ENCODE data around the gene PCDHB1. TPM values are rescaled to one million over a fixed set of nuclear protein-coding genes. Genes with fewer than 3 reads are reported as not detected.

PCDHB1 gene
- total and polyA plus RNA-seq, 2 of the 8 experiments (the other 6 are each of a cell fraction or from before 2014, with no cell fraction given) = 0.03 to 0.04 TPM

- Histone ChIP-seq H4K5ac (ENCODE audit: insufficient read length, low read depth, low read length) (no peak overlapping the region), H4K20me1 (replicated peaks in 1 of 2; ENCODE audit: control insufficient read depth in 1 of 2, insufficient read depth in 2 of 2, low read length in 2 of 2) (no peaks in the 10 kb centered on the region), H2BK5ac (ENCODE audit: low read depth, low read length) (no peak overlapping the region), H3K4me2 (ENCODE audit: insufficient read depth in 1 of 2, low read depth in 2 of 2, low read length in 2 of 2) (no peak overlapping the region), H3K23ac (ENCODE audit: insufficient read length) (no peak overlapping the region), H2AFZ (ENCODE audit: low read length) (no peak overlapping the region), H4K8ac (ENCODE audit: extremely low read depth, insufficient read depth, low read length) (no peak overlapping the region), H3K27ac (ENCODE audit: low read depth, low read length) (no peak overlapping the region), H3K4ac (replicated peaks; ENCODE audit: insufficient read length, low read depth, low read length) (no peak overlapping the region), H2BK20ac (ENCODE audit: low read length) (no peak overlapping the region), H3K4me1 (replicated peaks in 1 of 4; ENCODE audit: control insufficient read depth in 3 of 4, insufficient read depth in 4 of 4, low read length in 3 of 4) (no peaks in the 10 kb centered on the region), H2AK5ac (ENCODE audit: low read depth, low read length) (no peak overlapping the region), H3K36me3 (ENCODE audit: control insufficient read depth in 2 of 4, insufficient read depth in 4 of 4, low read length in 3 of 4) (no peaks in the 10 kb centered on the region), H3K9me3 (ENCODE audit: insufficient read depth in 2 of 2, low read depth in 1 of 2, low read length in 1 of 2) (no peaks in the 10 kb centered on the region), H3K56ac (replicated peaks; ENCODE audit: insufficient read length, low read depth, low read length) (no peak overlapping the region), H2BK120ac (replicated peaks; ENCODE audit: low read depth, low read length) (no peak overlapping the region), H3K18ac (ENCODE audit: extremely low read depth, low read length) (no peak overlapping the region), H2BK12ac (ENCODE audit: low read depth, low read length) (no peak overlapping the region), H3K79me2 (ENCODE audit: control insufficient read depth in 1 of 2, insufficient read depth in 2 of 2, low read length in 2 of 2) (no peaks in the 10 kb centered on the region), H3K9ac (replicated peaks in 1 of 4; ENCODE audit: extremely low read depth in 1 of 4, low read depth in 3 of 4, low read length in 3 of 4) (no peak overlapping the region), H3K4me3 (ENCODE audit: extremely low read depth in 1 of 4, insufficient read depth in 2 of 4, low read depth in 3 of 4, low read length in 4 of 4) (no peak overlapping the region), H3K14ac (ENCODE audit: insufficient read length) (no peak overlapping the region), H4K91ac (replicated peaks; ENCODE audit: insufficient read length, low read length) (no peak overlapping the region), H3K27me3 (replicated peaks in 1 of 4; ENCODE audit: control insufficient read depth in 3 of 4, extremely low read depth in 1 of 4, insufficient read depth in 3 of 4, low read length in 3 of 4) (no peaks in the 10 kb centered on the region; a peak in 1 of 7 replicates), H3K23me2 (ENCODE audit: low read depth, low read length) (no peaks in the 10 kb centered on the region), H2BK15ac (ENCODE audit: low read length) (no peak overlapping the region), H3K79me1 (ENCODE audit: low read depth, low read length) (no peaks in the 10 kb centered on the region)
- DNase-seq (ENCODE audit: low read depth in 1 of 2, low spot score in 2 of 2) (no peak), FAIRE-seq (no peak)
- no peak for TF ChIP-seq TBP (IDR thresholded peaks at IDR 0.05; ENCODE audit: low read depth, low read length)
- TF ChIP-seq CBX8 (IDR thresholded peaks at IDR 0.05; ENCODE audit: borderline replicate concordance, low read depth, low read length) = no peak
- TF ChIP-seq SP1 (IDR thresholded peaks at IDR 0.05; ENCODE audit: low read depth, low read length) = no peak
- TF ChIP-seq RBBP5 (IDR thresholded peaks at IDR 0.05; ENCODE audit: borderline replicate concordance, low read depth, low read length) = no peak
- TF ChIP-seq EGR1 (IDR thresholded peaks at IDR 0.05; ENCODE audit: borderline replicate concordance, low read depth, low read length) = no peak
- TF ChIP-seq FOSL1 (IDR thresholded peaks at IDR 0.05; ENCODE audit: insufficient read depth, low read depth, low read length) = no peak
- TF ChIP-seq JUND (IDR thresholded peaks at IDR 0.05; ENCODE audit: low read length) = no peak
- TF ChIP-seq, protein P1, sequence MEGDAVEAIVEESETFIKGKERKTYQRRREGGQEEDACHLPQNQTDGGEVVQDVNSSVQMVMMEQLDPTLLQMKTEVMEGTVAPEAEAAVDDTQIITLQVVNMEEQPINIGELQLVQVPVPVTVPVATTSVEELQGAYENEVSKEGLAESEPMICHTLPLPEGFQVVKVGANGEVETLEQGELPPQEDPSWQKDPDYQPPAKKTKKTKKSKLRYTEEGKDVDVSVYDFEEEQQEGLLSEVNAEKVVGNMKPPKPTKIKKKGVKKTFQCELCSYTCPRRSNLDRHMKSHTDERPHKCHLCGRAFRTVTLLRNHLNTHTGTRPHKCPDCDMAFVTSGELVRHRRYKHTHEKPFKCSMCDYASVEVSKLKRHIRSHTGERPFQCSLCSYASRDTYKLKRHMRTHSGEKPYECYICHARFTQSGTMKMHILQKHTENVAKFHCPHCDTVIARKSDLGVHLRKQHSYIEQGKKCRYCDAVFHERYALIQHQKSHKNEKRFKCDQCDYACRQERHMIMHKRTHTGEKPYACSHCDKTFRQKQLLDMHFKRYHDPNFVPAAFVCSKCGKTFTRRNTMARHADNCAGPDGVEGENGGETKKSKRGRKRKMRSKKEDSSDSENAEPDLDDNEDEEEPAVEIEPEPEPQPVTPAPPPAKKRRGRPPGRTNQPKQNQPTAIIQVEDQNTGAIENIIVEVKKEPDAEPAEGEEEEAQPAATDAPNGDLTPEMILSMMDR (IDR thresholded peaks at IDR 0.05; ENCODE audit: control extremely low read depth in 1 of 3, insufficient read depth in 1 of 3, low read depth in 1 of 3, low read length in 3 of 3) = no peak
- TF ChIP-seq GABPA (IDR thresholded peaks at IDR 0.05; ENCODE audit: borderline replicate concordance, insufficient read depth, low read length) = no peak
- no peak for TF ChIP-seq CBX5 (IDR thresholded peaks at IDR 0.05; ENCODE audit: low read depth, low read length)
- no peak for TF ChIP-seq HDAC6 (IDR thresholded peaks at IDR 0.05; ENCODE audit: low read depth, low read length)
- ChIA-PET CTCF (ENCODE audit: partially characterized antibody) (no interaction called here), POLR2A (ENCODE audit: partially characterized antibody) (no interaction called here)
- WGBS, 2 experiments (ENCODE audit: extremely low coverage in 1 of 2, insufficient coverage in 1 of 2, insufficient read length in 1 of 2, insufficient replicate concordance in 2 of 2, low coverage in 1 of 2, low lambda C conversion rate in 2 of 2, missing lambda C conversion rate in 1 of 2) = 94% methylated on average over 15 of the region's 15 CpGs; no CpG with 5 or more reads in 1 of the 2 experiments
Observed at GRCh38 chr5:141031006-141031405, 20.2 kb upstream of the PCDHB1 start.

Measured in H1 (cell line).